SK-N-SH (cell line): ENCODE data around the gene MALT1. TPM values are rescaled to one million over a fixed set of nuclear protein-coding genes. Genes with fewer than 3 reads are reported as not detected.

Source experiments
- CTCF ChIA-PET: fragments of 300-600, 350-600 bp; formaldehyde crosslinking; extraction: SDS; loops from one replicate; lab custom pipeline; 2021; lab: Yijun Ruan, JAX
- POLR2A ChIA-PET: fragments of 350-600 bp; sonication (Branson Sonifier 250); formaldehyde crosslinking; extraction: SDS; loops from one replicate; lab custom pipeline; 2020; ENCODE audit warnings: antibody characterized with exemption, inconsistent platforms; lab: Yijun Ruan, JAX
- DNase-seq: peaks from one replicate; pipeline ENCODE4 v3.0.0; 2012
- H2AFZ ChIP-seq: fragments of 200-600 bp; sonication (generic); 2 replicates; pipeline ENCODE4 v1.8.1; 2016; ENCODE audit warnings: antibody characterized with exemption, mild to moderate bottlenecking, low read depth
- H3F3A ChIP-seq: fragments of 200-600 bp; sonication (generic); replicated peaks from 2 replicates; pipeline ENCODE3; 2016; ENCODE audit warnings: antibody characterized with exemption, mild to moderate bottlenecking; ENCODE audit not compliant: insufficient read depth
- H3K27ac ChIP-seq, 2 experiments: fragments of 200-500 bp in 1 of 2; fragments of 200-600 bp in 1 of 2; sonication (Bioruptor generic) in 1 of 2; sonication (generic), shearing (Covaris generic) in 1 of 2; 2 replicates each; pipeline versions ENCODE4 v1.5.1 to v1.6.1; 2014 to 2016; ENCODE audit warnings: low read depth in 2 of 2, inconsistent platforms in 1 of 2, low read length in 1 of 2, mild to moderate bottlenecking in 1 of 2, mixed read lengths in 1 of 2
- H3K27me3 ChIP-seq: fragments of 200-600 bp; sonication (generic), shearing (Covaris generic); 2 replicates; pipeline ENCODE4 v1.6.1; 2016; ENCODE audit warnings: mixed run types; ENCODE audit not compliant: insufficient read depth
- H3K36me3 ChIP-seq, 2 experiments: fragments of 200-500 bp in 1 of 2; fragments of 200-600 bp in 1 of 2; sonication (Bioruptor generic) in 1 of 2; sonication (generic) in 1 of 2; replicated peaks in 1 of 2; 2 replicates each; pipeline versions ENCODE3 to v1.5.1; 2014 to 2016; ENCODE audit warnings: low read length in 1 of 2, mild to moderate bottlenecking in 1 of 2; ENCODE audit not compliant: insufficient read depth in 2 of 2, control insufficient read depth in 1 of 2
- H3K4me1 ChIP-seq, 2 experiments: fragments of 200-500 bp in 1 of 2; fragments of 200-600 bp in 1 of 2; sonication (Bioruptor generic) in 1 of 2; sonication (generic), shearing (Covaris generic) in 1 of 2; 2 replicates each; pipeline versions ENCODE4 v1.5.1 to v1.6.1; 2014 to 2016; ENCODE audit warnings: low read depth in 1 of 2, low read length in 1 of 2, mixed run types in 1 of 2; ENCODE audit not compliant: insufficient read depth in 2 of 2, control insufficient read depth in 1 of 2
- H3K4me2 ChIP-seq: fragments of 200-600 bp; sonication (generic), shearing (Covaris generic); 2 replicates; pipeline ENCODE4 v1.6.1; 2017; ENCODE audit warnings: mixed run types
- H3K4me3 ChIP-seq, 2 experiments: fragments of 200-500 bp in 1 of 2; fragments of 200-600 bp in 1 of 2; sonication (Bioruptor generic) in 1 of 2; sonication (generic), shearing (Covaris generic) in 1 of 2; 2 replicates each; pipeline versions ENCODE4 v1.5.1 to v1.8.1; 2014 to 2016; ENCODE audit warnings: low read depth in 2 of 2, inconsistent platforms in 1 of 2, low read length in 1 of 2, mild to moderate bottlenecking in 1 of 2, mixed read lengths in 1 of 2, moderate library complexity in 1 of 2
- H3K79me2 ChIP-seq: fragments of 200-600 bp; sonication (generic); 2 replicates; pipeline ENCODE4 v1.8.1; 2017; ENCODE audit warnings: mild to moderate bottlenecking; ENCODE audit not compliant: insufficient read depth
- H3K9ac ChIP-seq: fragments of 200-600 bp; sonication (generic); 2 replicates; pipeline ENCODE4 v1.6.1; 2017; ENCODE audit warnings: mixed run types
- H3K9me2 ChIP-seq: fragments of 200-600 bp; sonication (generic); 2 replicates; pipeline ENCODE4 v1.6.1; 2017; ENCODE audit warnings: mixed run types
- H3K9me3 ChIP-seq: fragments of 200-600 bp; sonication (generic); 2 replicates; pipeline ENCODE4 v1.6.1; 2017; ENCODE audit warnings: mixed run types, mild to moderate bottlenecking, moderate library complexity
- H4K20me1 ChIP-seq: fragments of 200-600 bp; sonication (generic); 2 replicates; pipeline ENCODE4 v1.6.1; 2017; ENCODE audit warnings: mild to moderate bottlenecking, mixed run types; ENCODE audit not compliant: insufficient read depth
- ELF1 ChIP-seq: IDR thresholded peaks from 2 replicates; pipeline ENCODE4 v1.4.0; 2012
- GATA2 ChIP-seq: sonication (generic); formaldehyde crosslinking; IDR thresholded peaks from 2 replicates; pipeline ENCODE4 v1.5.0; 2020; ENCODE audit warnings: mild to moderate bottlenecking, missing genetic modification reagents
- JUND ChIP-seq: IDR thresholded peaks from 2 replicates; pipeline ENCODE4 v1.4.0; 2012
- MXI1 ChIP-seq: IDR thresholded peaks from 2 replicates; pipeline ENCODE4 v1.6.1; 2012; ENCODE audit warnings: mild to moderate bottlenecking, low read depth, low read length, improper control_type of control experiment
- NFIC ChIP-seq: IDR thresholded peaks from 2 replicates; pipeline ENCODE4 v1.4.0; 2012; ENCODE audit warnings: borderline replicate concordance
- POLR2AphosphoS5 ChIP-seq: IDR thresholded peaks from 2 replicates; pipeline ENCODE4 v1.6.1; 2012; ENCODE audit warnings: low read depth, low read length
- RAD21 ChIP-seq: IDR thresholded peaks from 2 replicates; pipeline ENCODE4 v1.6.1; 2012; ENCODE audit warnings: mild to moderate bottlenecking, low read length
- RXRA ChIP-seq: IDR thresholded peaks from 2 replicates; pipeline ENCODE4 v1.4.0; 2012; ENCODE audit warnings: low read depth, mild to moderate bottlenecking, borderline replicate concordance
- SMC3 ChIP-seq: IDR thresholded peaks from 2 replicates; pipeline ENCODE4 v1.6.1; 2012; ENCODE audit warnings: low read depth, low read length, improper control_type of control experiment
- YY1 ChIP-seq: IDR thresholded peaks from 2 replicates; pipeline ENCODE4 v1.4.0; 2012; ENCODE audit warnings: low read depth, mild to moderate bottlenecking
- WGBS: methylation state at CpG from one replicate; pipeline ENCODE4 v1.1.6; 2017; ENCODE audit warnings: low lambda C conversion rate; 5-methylcytosine and 5-hydroxymethylcytosine counted together
- polyA plus RNA-seq, 3 experiments: library from polyadenylated mRNA; depleted of rRNA; stranded (reverse); fragments of >200 nt; gene quantifications; 2 replicates each; pipeline ENCODE4 v1.2.3, GENCODE V29; 2012
- TF ChIP-seq, protein P1 (sequence below): IDR thresholded peaks from 2 replicates; pipeline ENCODE4 v1.4.0; 2012; ENCODE audit warnings: low read depth
- TF ChIP-seq, protein P2 (sequence below): IDR thresholded peaks from 2 replicates; pipeline ENCODE4 v1.4.0; 2012; ENCODE audit warnings: low read depth, borderline replicate concordance
- TF ChIP-seq, protein P3 (sequence below): fragments of 200-600 bp; sonication (generic); IDR thresholded peaks from 2 replicates; pipeline ENCODE4 v1.6.1; 2017; ENCODE audit warnings: antibody characterized with exemption, mild to moderate bottlenecking, moderate library complexity
- TF ChIP-seq, protein P4 (sequence below): IDR thresholded peaks from 2 replicates; pipeline ENCODE4 v1.4.0; 2012; ENCODE audit warnings: low read depth, borderline replicate concordance

The MALT1 gene
- polyA plus RNA-seq, 1 of the 3 experiments (the other 2 are of a cell fraction) = 6.6 TPM

DNA sequence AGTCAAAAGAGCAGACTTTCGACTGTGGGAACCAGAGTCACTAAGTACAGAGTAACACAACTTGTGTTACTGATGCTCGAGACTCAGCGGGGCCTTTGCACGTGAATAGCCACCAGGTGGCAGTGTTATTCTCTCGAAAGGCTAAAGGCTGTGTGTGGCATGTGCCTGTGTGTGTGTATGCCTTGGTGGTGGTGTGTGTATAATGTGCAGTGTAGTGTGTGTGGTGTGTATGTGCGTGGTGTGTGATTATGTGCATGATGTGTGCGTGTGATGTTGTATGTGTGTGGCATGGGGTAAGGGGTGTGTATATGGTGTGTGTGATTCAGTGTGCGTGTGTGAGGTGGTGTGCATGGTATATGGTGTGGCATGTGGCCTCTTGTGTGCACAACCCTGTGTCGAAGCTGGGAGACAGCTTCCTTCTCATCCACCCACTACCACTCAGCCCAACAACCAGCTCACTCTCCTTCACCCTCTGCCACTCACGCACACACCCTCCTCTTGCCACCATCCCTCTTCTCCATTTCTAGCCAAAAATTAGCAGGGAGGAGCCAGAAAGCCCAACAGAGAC is 110.4 kb downstream of the MALT1 start:
- H3K9me3 ChIP-seq = no peaks in the 10 kb centered on the region

DNA sequence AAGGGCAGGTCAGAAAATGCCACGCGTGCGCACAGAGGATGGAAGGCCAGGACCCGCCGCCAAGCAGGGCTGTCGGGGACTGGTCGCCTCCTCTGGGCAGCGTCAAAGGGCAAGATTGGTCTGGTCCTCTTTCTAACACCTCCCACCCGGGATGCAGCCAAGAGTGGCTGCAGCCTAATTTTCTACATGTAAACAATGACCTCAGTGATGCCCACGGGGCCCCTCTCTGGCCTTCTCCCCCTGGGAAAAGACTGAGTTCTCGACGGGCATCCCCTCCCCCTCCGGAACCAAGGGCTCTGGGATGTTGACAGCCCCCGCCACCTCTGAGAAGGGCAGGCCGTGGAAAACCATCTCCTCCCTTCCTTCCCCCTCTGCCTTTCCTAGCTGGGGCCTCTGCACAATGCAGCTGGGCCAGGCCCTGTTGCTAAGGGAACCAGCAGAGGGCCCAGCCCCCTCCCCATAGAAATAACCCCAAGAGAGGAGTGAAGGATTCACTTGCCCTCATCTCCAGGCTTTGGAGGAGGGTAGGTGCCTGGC is 113.4 kb downstream of the MALT1 start:
- H2AFZ ChIP-seq = peak overlapping the region; percentile 77; the same call in 1 of the 2 replicates
- H3K4me2 ChIP-seq = peak overlapping the region; percentile 28; the same call in 1 of the 2 replicates

More for the DNA sequence above, 110.4 kb downstream of the MALT1 start:
- WGBS = 19% methylated on average over 10 of the region's 10 CpGs
- Histone ChIP-seq H3K27me3 (no peaks in the 10 kb centered on the region), H4K20me1 (no peaks in the 10 kb centered on the region), H3K4me3 (peak overlapping the region in 1 of 2 experiments; percentile 27; a peak in 1 of 4 replicates), H3K27ac (no peak overlapping the region), H3K79me2 (no peaks in the 10 kb centered on the region), H3F3A (no peaks in the 10 kb centered on the region), H3K9ac (no peak overlapping the region), H3K9me2 (no peaks in the 10 kb centered on the region), H3K4me1 (peaks cover 2 to 14% of the 10 kb centered on the region in 2 experiments; a peak in 2 of 4 replicates), H3K4me2 (no peak overlapping the region), H3K36me3 (no peaks in the 10 kb centered on the region), H2AFZ (no peak overlapping the region)
- TF ChIP-seq, protein P1, sequence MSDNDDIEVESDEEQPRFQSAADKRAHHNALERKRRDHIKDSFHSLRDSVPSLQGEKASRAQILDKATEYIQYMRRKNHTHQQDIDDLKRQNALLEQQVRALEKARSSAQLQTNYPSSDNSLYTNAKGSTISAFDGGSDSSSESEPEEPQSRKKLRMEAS = peak; percentile 60
- TF ChIP-seq, protein P2, sequence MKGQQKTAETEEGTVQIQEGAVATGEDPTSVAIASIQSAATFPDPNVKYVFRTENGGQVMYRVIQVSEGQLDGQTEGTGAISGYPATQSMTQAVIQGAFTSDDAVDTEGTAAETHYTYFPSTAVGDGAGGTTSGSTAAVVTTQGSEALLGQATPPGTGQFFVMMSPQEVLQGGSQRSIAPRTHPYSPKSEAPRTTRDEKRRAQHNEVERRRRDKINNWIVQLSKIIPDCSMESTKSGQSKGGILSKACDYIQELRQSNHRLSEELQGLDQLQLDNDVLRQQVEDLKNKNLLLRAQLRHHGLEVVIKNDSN = no peak
- peak; percentile 96 for TF ChIP-seq RAD21
- TF ChIP-seq SMC3 = peak; percentile 98
- TF ChIP-seq, protein P3, sequence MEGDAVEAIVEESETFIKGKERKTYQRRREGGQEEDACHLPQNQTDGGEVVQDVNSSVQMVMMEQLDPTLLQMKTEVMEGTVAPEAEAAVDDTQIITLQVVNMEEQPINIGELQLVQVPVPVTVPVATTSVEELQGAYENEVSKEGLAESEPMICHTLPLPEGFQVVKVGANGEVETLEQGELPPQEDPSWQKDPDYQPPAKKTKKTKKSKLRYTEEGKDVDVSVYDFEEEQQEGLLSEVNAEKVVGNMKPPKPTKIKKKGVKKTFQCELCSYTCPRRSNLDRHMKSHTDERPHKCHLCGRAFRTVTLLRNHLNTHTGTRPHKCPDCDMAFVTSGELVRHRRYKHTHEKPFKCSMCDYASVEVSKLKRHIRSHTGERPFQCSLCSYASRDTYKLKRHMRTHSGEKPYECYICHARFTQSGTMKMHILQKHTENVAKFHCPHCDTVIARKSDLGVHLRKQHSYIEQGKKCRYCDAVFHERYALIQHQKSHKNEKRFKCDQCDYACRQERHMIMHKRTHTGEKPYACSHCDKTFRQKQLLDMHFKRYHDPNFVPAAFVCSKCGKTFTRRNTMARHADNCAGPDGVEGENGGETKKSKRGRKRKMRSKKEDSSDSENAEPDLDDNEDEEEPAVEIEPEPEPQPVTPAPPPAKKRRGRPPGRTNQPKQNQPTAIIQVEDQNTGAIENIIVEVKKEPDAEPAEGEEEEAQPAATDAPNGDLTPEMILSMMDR = peak; percentile 96
- TF ChIP-seq MXI1 = no peak
- peak; percentile 70 for DNase-seq
- POLR2A ChIA-PET = no interaction called here
- CTCF ChIA-PET = interaction anchor here (0.6 to 6.4 kb wide), 33 partner anchors 8 to 311 kb away, joined by 3 to 75 read pairs (median 4); partner anchors contain the start of gene ZNF532

More for the DNA sequence above, 113.4 kb downstream of the MALT1 start:
- Histone ChIP-seq H3F3A (no peaks in the 10 kb centered on the region), H4K20me1 (no peaks in the 10 kb centered on the region), H3K4me3 (no peak overlapping the region), H3K27me3 (no peaks in the 10 kb centered on the region), H3K79me2 (no peaks in the 10 kb centered on the region), H3K36me3 (no peaks in the 10 kb centered on the region), H3K9ac (no peak overlapping the region; the same call in 1 of the 2 replicates), H3K27ac (peak overlapping the region in 1 of 2 experiments; percentile 71; a peak in 2 of 4 replicates), H3K4me1 (peaks cover 2 to 14% of the 10 kb centered on the region in 2 experiments; a peak in 2 of 4 replicates), H3K9me3 (no peaks in the 10 kb centered on the region), H3K9me2 (no peaks in the 10 kb centered on the region)
- WGBS = 87% methylated on average over 10 of the region's 15 CpGs
- TF ChIP-seq ELF1 = no peak
- TF ChIP-seq RXRA = no peak
- TF ChIP-seq POLR2AphosphoS5 = no peak
- no peak for TF ChIP-seq GATA2 (CRISPR knock-in tag)
- no peak for TF ChIP-seq MXI1
- no peak for TF ChIP-seq NFIC
- TF ChIP-seq JUND = no peak
- no peak for TF ChIP-seq YY1
- TF ChIP-seq, protein P2 = no peak
- TF ChIP-seq, protein P4, sequence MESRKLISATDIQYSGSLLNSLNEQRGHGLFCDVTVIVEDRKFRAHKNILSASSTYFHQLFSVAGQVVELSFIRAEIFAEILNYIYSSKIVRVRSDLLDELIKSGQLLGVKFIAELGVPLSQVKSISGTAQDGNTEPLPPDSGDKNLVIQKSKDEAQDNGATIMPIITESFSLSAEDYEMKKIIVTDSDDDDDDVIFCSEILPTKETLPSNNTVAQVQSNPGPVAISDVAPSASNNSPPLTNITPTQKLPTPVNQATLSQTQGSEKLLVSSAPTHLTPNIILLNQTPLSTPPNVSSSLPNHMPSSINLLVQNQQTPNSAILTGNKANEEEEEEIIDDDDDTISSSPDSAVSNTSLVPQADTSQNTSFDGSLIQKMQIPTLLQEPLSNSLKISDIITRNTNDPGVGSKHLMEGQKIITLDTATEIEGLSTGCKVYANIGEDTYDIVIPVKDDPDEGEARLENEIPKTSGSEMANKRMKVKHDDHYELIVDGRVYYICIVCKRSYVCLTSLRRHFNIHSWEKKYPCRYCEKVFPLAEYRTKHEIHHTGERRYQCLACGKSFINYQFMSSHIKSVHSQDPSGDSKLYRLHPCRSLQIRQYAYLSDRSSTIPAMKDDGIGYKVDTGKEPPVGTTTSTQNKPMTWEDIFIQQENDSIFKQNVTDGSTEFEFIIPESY = no peak
- no peak for DNase-seq
- CTCF ChIA-PET = interaction anchor here (5.1 to 6.4 kb wide), 3 partner anchors 16 to 286 kb away, joined by 60 to 75 read pairs (median 68); no protein-coding TSS in a partner anchor
- POLR2A ChIA-PET = no interaction called here
